ENCODE results near the gene MTMR2. TPM values are rescaled to one million over a fixed set of nuclear protein-coding genes. Genes with fewer than 3 reads are reported as not detected.
A peak's percentile ranks its signal among the peaks of the same experiment; 100 is the strongest.

The MTMR2 gene
- 22.5 and 44.2 TPM in 2 replicates for total RNA-seq (2014; rRNA removed; shearing (Covaris generic))

GRCh38 chr11:95923728-95924413 is at the start of gene MTMR2:
TSS of gene MTMR2 (minus strand) at chr11:95924107. CDS start at chr11:95923954, 153 bp downstream.
- peaks cover 25% of the 10 kb centered on the region for H3K4me1 ChIP-seq (replicated peaks)

GRCh38 chr11:95972060-95972459 is 48.2 kb upstream of the MTMR2 start:
- Histone ChIP-seq H3K36me3 (no peaks in the 10 kb centered on the region), H3K4me1 (replicated peaks) (peaks cover 9% of the 10 kb centered on the region), H3K4me3 (no peak overlapping the region), H3K27me3 (replicated peaks) (no peaks in the 10 kb centered on the region), H3K27ac (no peak overlapping the region), H3K9me3 (replicated peaks) (no peaks in the 10 kb centered on the region)
- no peak for DNase-seq (ENCODE audit: low read depth in 1 of 2, low spot score in 2 of 2)

More at GRCh38 chr11:95923728-95924413, at the start of gene MTMR2:
- Histone ChIP-seq H3K4me3 (peak within 1 kb of the TSS; percentile 80), H3K27me3 (replicated peaks) (no peaks in the 10 kb centered on the region), H3K27ac (peak within 1 kb of the TSS; percentile 90), H3K36me3 (peaks cover 4% of the 10 kb centered on the region; the same call in 1 of the 2 replicates), H3K9me3 (replicated peaks) (no peaks in the 10 kb centered on the region)
- DNase-seq (ENCODE audit: low read depth in 1 of 2, low spot score in 2 of 2): peak; percentile 68 to 74

GRCh38 chr11:95968585-95968984 is 44.7 kb upstream of the MTMR2 start:
- Histone ChIP-seq H3K36me3 (no peaks in the 10 kb centered on the region), H3K4me3 (no peak overlapping the region), H3K27me3 (replicated peaks) (no peaks in the 10 kb centered on the region), H3K27ac (no peak overlapping the region), H3K4me1 (replicated peaks) (no peaks in the 10 kb centered on the region), H3K9me3 (replicated peaks) (no peaks in the 10 kb centered on the region)
- no peak for DNase-seq (ENCODE audit: low read depth in 1 of 2, low spot score in 2 of 2)

GRCh38 chr11:95964281-95964680 is 40.4 kb upstream of the MTMR2 start:
- no peak overlapping the region for H3K27ac ChIP-seq
- H3K27me3 ChIP-seq (replicated peaks): no peaks in the 10 kb centered on the region
- no peaks in the 10 kb centered on the region for H3K4me1 ChIP-seq (replicated peaks)
- no peaks in the 10 kb centered on the region for H3K9me3 ChIP-seq (replicated peaks)
- no peak overlapping the region for H3K4me3 ChIP-seq
- no peaks in the 10 kb centered on the region for H3K36me3 ChIP-seq
- no peak for DNase-seq (ENCODE audit: low read depth in 1 of 2, low spot score in 2 of 2)

GRCh38 chr11:95961758-95962157 is 37.9 kb upstream of the MTMR2 start:
- H3K36me3 ChIP-seq: no peaks in the 10 kb centered on the region

GRCh38 chr11:95950905-95951304 is 27.0 kb upstream of the MTMR2 start:
- H3K27me3 ChIP-seq (replicated peaks): no peaks in the 10 kb centered on the region

More at GRCh38 chr11:95961758-95962157, 37.9 kb upstream of the MTMR2 start:
- H3K27ac ChIP-seq: no peak overlapping the region
- H3K9me3 ChIP-seq (replicated peaks): no peaks in the 10 kb centered on the region
- no peaks in the 10 kb centered on the region for H3K27me3 ChIP-seq (replicated peaks)
- H3K4me3 ChIP-seq: no peak overlapping the region
- no peak for DNase-seq (ENCODE audit: low read depth in 1 of 2, low spot score in 2 of 2)
- no peaks in the 10 kb centered on the region for H3K4me1 ChIP-seq (replicated peaks)

GRCh38 chr11:95948637-95949036 is 24.7 kb upstream of the MTMR2 start:
- Histone ChIP-seq H3K4me1 (replicated peaks) (no peaks in the 10 kb centered on the region), H3K36me3 (no peaks in the 10 kb centered on the region), H3K27ac (no peak overlapping the region), H3K27me3 (replicated peaks) (no peaks in the 10 kb centered on the region), H3K9me3 (replicated peaks) (no peaks in the 10 kb centered on the region), H3K4me3 (no peak overlapping the region)
- DNase-seq (ENCODE audit: low read depth in 1 of 2, low spot score in 2 of 2): no peak

More at GRCh38 chr11:95950905-95951304, 27.0 kb upstream of the MTMR2 start:
- no peak for DNase-seq (ENCODE audit: low read depth in 1 of 2, low spot score in 2 of 2)
- Histone ChIP-seq H3K4me3 (no peak overlapping the region), H3K36me3 (no peaks in the 10 kb centered on the region), H3K4me1 (replicated peaks) (no peaks in the 10 kb centered on the region), H3K27ac (no peak overlapping the region), H3K9me3 (replicated peaks) (no peaks in the 10 kb centered on the region)

- Histone ChIP-seq H3K4me1 (replicated peaks) (no peaks in the 10 kb centered on the region), H3K9me3 (replicated peaks) (no peaks in the 10 kb centered on the region), H3K27ac (no peak overlapping the region), H3K27me3 (replicated peaks) (no peaks in the 10 kb centered on the region), H3K36me3 (no peaks in the 10 kb centered on the region), H3K4me3 (no peak overlapping the region)
- DNase-seq (ENCODE audit: low read depth in 1 of 2, low spot score in 2 of 2): no peak
Measured at GRCh38 chr11:95944623-95945022, 20.7 kb upstream of the MTMR2 start.

GRCh38 chr11:95943546-95943945 is 19.6 kb upstream of the MTMR2 start:
- Histone ChIP-seq H3K27me3 (replicated peaks) (no peaks in the 10 kb centered on the region), H3K4me1 (replicated peaks) (no peaks in the 10 kb centered on the region), H3K27ac (no peak overlapping the region), H3K36me3 (no peaks in the 10 kb centered on the region), H3K4me3 (no peak overlapping the region), H3K9me3 (replicated peaks) (no peaks in the 10 kb centered on the region)
- DNase-seq (ENCODE audit: low read depth in 1 of 2, low spot score in 2 of 2): no peak

- H3K27me3 ChIP-seq (replicated peaks): no peaks in the 10 kb centered on the region
- H3K27ac ChIP-seq: no peak overlapping the region
- H3K36me3 ChIP-seq: no peaks in the 10 kb centered on the region
- no peak overlapping the region for H3K4me3 ChIP-seq
- no peaks in the 10 kb centered on the region for H3K4me1 ChIP-seq (replicated peaks)
- no peak for DNase-seq (ENCODE audit: low read depth in 1 of 2, low spot score in 2 of 2)
- no peaks in the 10 kb centered on the region for H3K9me3 ChIP-seq (replicated peaks)
Measured at GRCh38 chr11:95939091-95939490, 15.2 kb upstream of the MTMR2 start.

GRCh38 chr11:95937358-95937757 is 13.5 kb upstream of the MTMR2 start:
- Histone ChIP-seq H3K4me1 (replicated peaks) (no peaks in the 10 kb centered on the region), H3K4me3 (no peak overlapping the region), H3K27ac (no peak overlapping the region), H3K9me3 (replicated peaks) (no peaks in the 10 kb centered on the region), H3K36me3 (no peaks in the 10 kb centered on the region), H3K27me3 (replicated peaks) (no peaks in the 10 kb centered on the region)
- no peak for DNase-seq (ENCODE audit: low read depth in 1 of 2, low spot score in 2 of 2)

- no peaks in the 10 kb centered on the region for H3K27me3 ChIP-seq (replicated peaks)
- H3K27ac ChIP-seq: no peak overlapping the region
- no peaks in the 10 kb centered on the region for H3K9me3 ChIP-seq (replicated peaks)
- no peak overlapping the region for H3K4me3 ChIP-seq
- no peaks in the 10 kb centered on the region for H3K36me3 ChIP-seq
- no peak for DNase-seq (ENCODE audit: low read depth in 1 of 2, low spot score in 2 of 2)
- H3K4me1 ChIP-seq (replicated peaks): no peaks in the 10 kb centered on the region
Measured at GRCh38 chr11:95933594-95933993, 9.7 kb upstream of the MTMR2 start.

- Histone ChIP-seq H3K27me3 (replicated peaks) (no peaks in the 10 kb centered on the region), H3K36me3 (no peaks in the 10 kb centered on the region), H3K9me3 (replicated peaks) (no peaks in the 10 kb centered on the region), H3K27ac (no peak overlapping the region), H3K4me3 (no peak overlapping the region), H3K4me1 (replicated peaks) (peaks cover 2% of the 10 kb centered on the region)
- no peak for DNase-seq (ENCODE audit: low read depth in 1 of 2, low spot score in 2 of 2)
Measured at GRCh38 chr11:95931916-95932315, 8.0 kb upstream of the MTMR2 start.

- peaks cover 10% of the 10 kb centered on the region for H3K4me1 ChIP-seq (replicated peaks)
- DNase-seq (ENCODE audit: low read depth in 1 of 2, low spot score in 2 of 2): no peak
- no peaks in the 10 kb centered on the region for H3K9me3 ChIP-seq (replicated peaks)
- H3K36me3 ChIP-seq: no peaks in the 10 kb centered on the region
- H3K27ac ChIP-seq: no peak overlapping the region
- no peaks in the 10 kb centered on the region for H3K27me3 ChIP-seq (replicated peaks)
- no peak overlapping the region for H3K4me3 ChIP-seq
Measured at GRCh38 chr11:95930948-95931347, 7.0 kb upstream of the MTMR2 start.

GRCh38 chr11:95926726-95927125 is 2.8 kb upstream of the MTMR2 start:
- Histone ChIP-seq H3K4me1 (replicated peaks) (peaks cover 25% of the 10 kb centered on the region), H3K36me3 (peaks cover 4% of the 10 kb centered on the region; the same call in 1 of the 2 replicates), H3K9me3 (replicated peaks) (no peaks in the 10 kb centered on the region), H3K4me3 (no peak overlapping the region), H3K27ac (peak overlapping the region; percentile 46), H3K27me3 (replicated peaks) (no peaks in the 10 kb centered on the region)
- DNase-seq (ENCODE audit: low read depth in 1 of 2, low spot score in 2 of 2): peak in 1 of 2 experiments; percentile 71

All from SJSA1 (cell line).